ENCODE data around the gene VWC2. TPM values are rescaled to one million over a fixed set of nuclear protein-coding genes. Genes with fewer than 3 reads are reported as not detected.
A peak's percentile ranks its signal among the peaks of the same experiment; 100 is the strongest.

The VWC2 gene
- total RNA-seq, 1 donor from 2014 or later, result 0.29 TPM

DNA sequence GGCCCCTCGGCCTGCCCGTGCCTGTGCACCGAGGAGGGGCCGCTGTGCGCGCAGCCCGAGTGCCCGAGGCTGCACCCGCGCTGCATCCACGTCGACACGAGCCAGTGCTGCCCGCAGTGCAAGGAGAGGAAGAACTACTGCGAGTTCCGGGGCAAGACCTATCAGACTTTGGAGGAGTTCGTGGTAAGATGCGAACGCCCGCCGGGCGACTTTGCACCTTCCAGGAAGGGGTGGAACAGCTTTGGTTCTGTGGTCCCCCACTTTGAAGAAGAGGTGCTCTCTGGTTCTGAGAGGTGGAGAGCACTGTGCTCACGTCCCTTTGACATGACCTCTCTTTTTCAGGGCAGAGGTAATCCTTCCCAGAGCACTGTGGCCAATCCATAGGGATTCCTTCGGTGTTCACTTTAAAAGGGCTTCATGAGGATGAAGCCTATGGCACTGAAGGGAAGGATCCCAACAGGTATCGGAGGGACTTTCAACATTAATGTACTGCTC, 2.6 kb downstream of the VWC2 start:
- Mint-ChIP-seq H3K36me3 (no peaks in the 10 kb centered on the region), H3K27ac (no peak overlapping the region), H3K4me3 (peak overlapping the region; percentile 57), H3K9me3 (no peaks in the 10 kb centered on the region), H3K27me3 (ENCODE audit: low read depth) (peaks cover 86% of the 10 kb centered on the region), H3K4me1 (peaks cover 16% of the 10 kb centered on the region)
- TF ChIP-seq, protein P1, sequence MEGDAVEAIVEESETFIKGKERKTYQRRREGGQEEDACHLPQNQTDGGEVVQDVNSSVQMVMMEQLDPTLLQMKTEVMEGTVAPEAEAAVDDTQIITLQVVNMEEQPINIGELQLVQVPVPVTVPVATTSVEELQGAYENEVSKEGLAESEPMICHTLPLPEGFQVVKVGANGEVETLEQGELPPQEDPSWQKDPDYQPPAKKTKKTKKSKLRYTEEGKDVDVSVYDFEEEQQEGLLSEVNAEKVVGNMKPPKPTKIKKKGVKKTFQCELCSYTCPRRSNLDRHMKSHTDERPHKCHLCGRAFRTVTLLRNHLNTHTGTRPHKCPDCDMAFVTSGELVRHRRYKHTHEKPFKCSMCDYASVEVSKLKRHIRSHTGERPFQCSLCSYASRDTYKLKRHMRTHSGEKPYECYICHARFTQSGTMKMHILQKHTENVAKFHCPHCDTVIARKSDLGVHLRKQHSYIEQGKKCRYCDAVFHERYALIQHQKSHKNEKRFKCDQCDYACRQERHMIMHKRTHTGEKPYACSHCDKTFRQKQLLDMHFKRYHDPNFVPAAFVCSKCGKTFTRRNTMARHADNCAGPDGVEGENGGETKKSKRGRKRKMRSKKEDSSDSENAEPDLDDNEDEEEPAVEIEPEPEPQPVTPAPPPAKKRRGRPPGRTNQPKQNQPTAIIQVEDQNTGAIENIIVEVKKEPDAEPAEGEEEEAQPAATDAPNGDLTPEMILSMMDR (IDR thresholded peaks at IDR 0.05; ENCODE audit: unreplicated experiment), result no peak
- no peak for DNase-seq (ENCODE audit: low spot score in 2 of 2, unreplicated experiment in 2 of 2)

DNA sequence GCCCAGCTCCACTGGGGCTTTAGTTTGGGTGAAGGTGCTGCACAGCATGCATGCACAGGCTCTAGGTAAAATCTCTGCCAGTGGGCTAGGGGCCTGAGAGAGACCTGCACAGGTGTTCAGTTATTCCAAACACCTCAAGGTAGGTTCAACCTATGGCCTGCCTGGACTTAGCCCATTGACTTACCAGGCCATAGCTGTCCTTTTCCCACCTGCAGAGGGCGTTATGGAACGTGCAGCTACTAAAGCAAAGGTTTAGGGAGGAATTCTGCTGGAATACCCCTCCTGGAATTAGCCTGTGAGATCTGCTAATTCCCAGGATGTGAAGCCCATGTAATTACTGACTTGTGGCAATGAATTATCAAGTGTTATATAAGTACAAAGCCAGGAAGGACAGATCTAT, 3.6 kb downstream of the VWC2 start:
- H3K27me3 Mint-ChIP-seq (ENCODE audit: low read depth), result peaks cover 83% of the 10 kb centered on the region

DNA sequence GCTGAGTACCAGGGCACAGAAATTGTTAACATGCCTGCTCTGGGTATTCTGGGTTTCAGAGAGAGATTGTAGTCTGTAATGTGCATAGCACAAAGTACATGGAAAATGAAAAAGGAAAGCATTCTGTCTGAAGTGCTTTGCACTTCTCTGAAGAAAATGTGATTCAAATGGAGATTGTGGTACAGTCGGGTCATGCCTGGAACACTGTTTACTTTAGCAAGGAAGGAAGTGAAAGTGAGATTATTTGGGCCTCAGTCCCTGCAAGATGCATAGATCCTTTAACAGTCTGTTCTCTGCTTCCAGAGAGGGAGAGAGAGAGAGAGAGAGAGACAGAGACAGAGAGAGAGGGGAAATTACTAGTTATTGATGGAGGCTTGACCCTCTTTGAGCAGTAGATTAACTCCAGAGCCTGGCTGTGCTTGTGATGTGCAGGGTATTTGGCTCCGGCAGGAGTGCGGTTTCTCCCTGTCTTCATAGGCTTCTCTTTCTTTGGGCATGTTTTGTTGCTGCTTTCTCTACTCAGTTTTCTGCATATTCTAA, 5.4 kb downstream of the VWC2 start:
- Mint-ChIP-seq H3K4me3 (no peak overlapping the region), H3K4me1 (peaks cover 10% of the 10 kb centered on the region), H3K36me3 (no peaks in the 10 kb centered on the region), H3K9me3 (no peaks in the 10 kb centered on the region), H3K27ac (no peak overlapping the region), H3K27me3 (ENCODE audit: low read depth) (peaks cover 67% of the 10 kb centered on the region)
- TF ChIP-seq, protein P1 (IDR thresholded peaks at IDR 0.05; ENCODE audit: unreplicated experiment), result no peak
- DNase-seq (ENCODE audit: low spot score in 2 of 2, unreplicated experiment in 2 of 2), result no peak

More for the DNA sequence above, 3.6 kb downstream of the VWC2 start:
- H3K4me1 Mint-ChIP-seq, result peaks cover 16% of the 10 kb centered on the region
- H3K9me3 Mint-ChIP-seq, result no peaks in the 10 kb centered on the region
- H3K27ac Mint-ChIP-seq, result no peak overlapping the region
- H3K36me3 Mint-ChIP-seq, result no peaks in the 10 kb centered on the region
- TF ChIP-seq, protein P1 (IDR thresholded peaks at IDR 0.05; ENCODE audit: unreplicated experiment), result no peak
- DNase-seq (ENCODE audit: low spot score in 2 of 2, unreplicated experiment in 2 of 2), result no peak
- H3K4me3 Mint-ChIP-seq, result no peak overlapping the region

- TF ChIP-seq, protein P1 (IDR thresholded peaks at IDR 0.05; ENCODE audit: unreplicated experiment), result no peak
- H3K27me3 Mint-ChIP-seq (ENCODE audit: low read depth), result peaks cover 51% of the 10 kb centered on the region
- no peak for DNase-seq (ENCODE audit: low spot score in 2 of 2, unreplicated experiment in 2 of 2)
- H3K36me3 Mint-ChIP-seq, result no peaks in the 10 kb centered on the region
- no peaks in the 10 kb centered on the region for H3K9me3 Mint-ChIP-seq
- H3K27ac Mint-ChIP-seq, result no peak overlapping the region
- H3K4me1 Mint-ChIP-seq, result peaks cover 4% of the 10 kb centered on the region
- H3K4me3 Mint-ChIP-seq, result no peak overlapping the region
Observed at GRCh38 chr7:49780953-49781352, 7.5 kb downstream of the VWC2 start.

DNA sequence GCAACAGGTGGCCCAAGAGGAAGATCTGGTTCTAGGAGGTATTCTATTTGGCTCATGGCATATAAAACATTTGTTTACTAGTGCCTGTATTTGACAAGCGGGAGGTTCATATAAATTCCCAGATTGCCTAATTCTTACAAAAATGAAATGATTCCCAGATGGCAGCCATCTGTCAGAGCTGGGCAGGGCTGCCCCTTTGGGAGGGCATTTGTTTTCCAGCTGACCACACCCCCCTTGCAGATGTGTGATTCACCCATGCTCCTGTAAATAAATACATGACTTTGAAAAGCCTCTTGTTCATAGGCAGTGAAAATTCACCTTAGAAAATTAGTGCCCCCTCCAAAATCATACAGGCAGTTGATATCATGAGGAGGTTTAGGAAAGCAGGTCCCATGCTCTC, 8.6 kb downstream of the VWC2 start:
- peaks cover 4% of the 10 kb centered on the region for H3K4me1 Mint-ChIP-seq
- H3K36me3 Mint-ChIP-seq, result no peaks in the 10 kb centered on the region
- H3K27me3 Mint-ChIP-seq (ENCODE audit: low read depth), result peaks cover 40% of the 10 kb centered on the region

More for the DNA sequence above, 8.6 kb downstream of the VWC2 start:
- Mint-ChIP-seq H3K9me3 (peaks cover 7% of the 10 kb centered on the region), H3K4me3 (no peak overlapping the region), H3K27ac (no peak overlapping the region)
- TF ChIP-seq, protein P1 (IDR thresholded peaks at IDR 0.05; ENCODE audit: unreplicated experiment), result no peak
- no peak for DNase-seq (ENCODE audit: low spot score in 2 of 2, unreplicated experiment in 2 of 2)

All from mesothelial cell of epicardium (in vitro differentiated cells).